A673 (cell line): ENCODE data around the gene OR10G7. TPM values are rescaled to one million over a fixed set of nuclear protein-coding genes. Genes with fewer than 3 reads are reported as not detected.

ENCODE experiments used
- BruUV-seq: library from RNA; stranded (reverse); fragments of 400-500 nt; replicated peaks from 2 replicates; lab custom pipeline; 2021; lab: Mats Ljungman, UMichigan
- CTCF ChIA-PET: fragments of 300-600 bp; sonication (Branson Sonifier 250); formaldehyde crosslinking; loops from one replicate; lab custom pipeline; 2022; ENCODE audit warnings: antibody characterized with exemption; lab: Charles Lee
- POLR2A ChIA-PET: fragments of 300-600 bp; sonication (Branson Sonifier 250); formaldehyde crosslinking; loops from one replicate; lab custom pipeline; 2022; ENCODE audit warnings: antibody characterized with exemption; ENCODE audit not compliant: low non-redundant PET; lab: Charles Lee
- DNase-seq: peaks from one replicate; pipeline ENCODE4 v3.0.0-alpha.2; 2015; ENCODE audit warnings: low spot score
- H3K27ac ChIP-seq: fragments of 200-600 bp; sonication (generic); 2 replicates; pipeline ENCODE4 v1.5.1; 2016; ENCODE audit warnings: mixed run types, low read depth, mild to moderate bottlenecking, mixed read lengths, antibody characterized with exemption, low read length; ENCODE audit not compliant: poor library complexity, severe bottlenecking
- H3K27me3 ChIP-seq: fragments of 200-600 bp; sonication (generic); replicated peaks from 2 replicates; pipeline ENCODE4 v1.6.1; 2017; ENCODE audit warnings: mixed run types, low read depth, mild to moderate bottlenecking, mixed read lengths, antibody characterized with exemption, low read length; ENCODE audit not compliant: insufficient read depth, poor library complexity
- H3K36me3 ChIP-seq: fragments of 200-600 bp; sonication (generic); 2 replicates; pipeline ENCODE4 v1.6.1; 2016; ENCODE audit warnings: mixed run types, mild to moderate bottlenecking, mixed read lengths, antibody characterized with exemption, low read length; ENCODE audit not compliant: insufficient read depth, poor library complexity, severe bottlenecking
- H3K4me1 ChIP-seq: fragments of 200-600 bp; sonication (generic); 2 replicates; pipeline ENCODE4 v1.6.1; 2017; ENCODE audit warnings: mixed run types, mild to moderate bottlenecking, mixed read lengths, antibody characterized with exemption, low read length; ENCODE audit not compliant: insufficient read depth, poor library complexity, severe bottlenecking
- H3K4me3 ChIP-seq: fragments of 200-600 bp; sonication (generic); 2 replicates; pipeline ENCODE4 v1.5.1; 2016; ENCODE audit warnings: low read depth, mixed run types, mild to moderate bottlenecking, mixed read lengths, low read length; ENCODE audit not compliant: poor library complexity, severe bottlenecking
- H3K9me3 ChIP-seq: fragments of 200-600 bp; sonication (generic); 2 replicates; pipeline ENCODE4 v1.6.1; 2016; ENCODE audit warnings: mixed run types, low read depth, mild to moderate bottlenecking, mixed read lengths, antibody characterized with exemption, low read length; ENCODE audit not compliant: poor library complexity, severe bottlenecking
- EZH2 ChIP-seq: fragments of 200-600 bp; sonication (generic); IDR thresholded peaks from 2 replicates; pipeline ENCODE4 v1.6.1; 2017; ENCODE audit warnings: borderline replicate concordance, low read depth, mild to moderate bottlenecking, mixed read lengths, antibody characterized with exemption, low read length; ENCODE audit not compliant: poor library complexity, severe bottlenecking
- intact Hi-C: fragments of 100-400 bp; cut with micrococcal nuclease; formaldehyde crosslinking; loops from one replicate; pipeline ENCODE4 v1.10.0; 2022; ENCODE audit not compliant: unreplicated experiment
- total RNA-seq: library from RNA; stranded (reverse); gene quantifications from 2 replicates; pipeline ENCODE4 v1.2.3, GENCODE V29; 2021
- TF ChIP-seq, protein P1 (sequence below): fragments of 300-800, 200-600 bp; sonication (generic); conservative IDR thresholded peaks from 2 replicates; pipeline ENCODE4 v1.5.1; 2017; ENCODE audit warnings: low read depth, mild to moderate bottlenecking, antibody characterized with exemption, low read length, moderate library complexity, mixed read lengths

Gene OR10G7
- total RNA-seq, 1 experiment from 2014 or later = not detected

DNA sequence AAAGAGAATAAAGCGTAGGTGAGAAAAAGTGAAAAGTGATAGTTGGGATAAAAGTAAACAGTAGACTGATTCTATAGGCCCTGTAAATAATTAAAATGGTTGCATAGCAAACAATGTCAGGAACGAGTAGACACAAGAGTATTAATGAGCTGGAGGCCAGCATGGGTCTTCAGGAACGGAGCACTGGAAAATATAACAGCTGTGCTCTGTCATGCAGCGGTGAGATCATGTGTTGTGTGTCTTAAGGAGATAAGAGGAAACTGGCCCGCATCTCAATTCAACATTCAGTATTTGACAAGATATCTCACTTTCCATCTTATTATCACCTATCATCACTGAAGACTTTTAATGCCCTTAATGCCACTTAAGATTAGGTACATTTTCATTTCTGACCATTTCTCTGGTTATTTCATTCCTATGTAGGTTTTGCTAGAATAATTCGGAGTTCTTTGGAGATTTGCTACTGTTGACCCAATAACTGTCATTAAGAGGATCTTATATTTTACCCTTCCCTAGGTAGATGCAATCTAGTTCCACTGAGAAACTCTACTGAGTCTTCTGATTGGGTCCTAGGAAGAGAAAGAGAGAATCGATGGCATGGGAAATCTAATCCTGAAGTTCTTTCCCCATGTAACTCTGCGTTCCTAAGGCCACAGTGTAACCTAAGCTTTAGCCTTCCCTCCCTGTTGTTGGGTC is 38.7 kb upstream of the OR10G7 start:
- no peak overlapping the region for H3K4me3 ChIP-seq
- no TSS peak for BruUV-seq
- peaks cover 35% of the 10 kb centered on the region for H3K4me1 ChIP-seq
- TF ChIP-seq EZH2 = no peak
- TF ChIP-seq, protein P1, sequence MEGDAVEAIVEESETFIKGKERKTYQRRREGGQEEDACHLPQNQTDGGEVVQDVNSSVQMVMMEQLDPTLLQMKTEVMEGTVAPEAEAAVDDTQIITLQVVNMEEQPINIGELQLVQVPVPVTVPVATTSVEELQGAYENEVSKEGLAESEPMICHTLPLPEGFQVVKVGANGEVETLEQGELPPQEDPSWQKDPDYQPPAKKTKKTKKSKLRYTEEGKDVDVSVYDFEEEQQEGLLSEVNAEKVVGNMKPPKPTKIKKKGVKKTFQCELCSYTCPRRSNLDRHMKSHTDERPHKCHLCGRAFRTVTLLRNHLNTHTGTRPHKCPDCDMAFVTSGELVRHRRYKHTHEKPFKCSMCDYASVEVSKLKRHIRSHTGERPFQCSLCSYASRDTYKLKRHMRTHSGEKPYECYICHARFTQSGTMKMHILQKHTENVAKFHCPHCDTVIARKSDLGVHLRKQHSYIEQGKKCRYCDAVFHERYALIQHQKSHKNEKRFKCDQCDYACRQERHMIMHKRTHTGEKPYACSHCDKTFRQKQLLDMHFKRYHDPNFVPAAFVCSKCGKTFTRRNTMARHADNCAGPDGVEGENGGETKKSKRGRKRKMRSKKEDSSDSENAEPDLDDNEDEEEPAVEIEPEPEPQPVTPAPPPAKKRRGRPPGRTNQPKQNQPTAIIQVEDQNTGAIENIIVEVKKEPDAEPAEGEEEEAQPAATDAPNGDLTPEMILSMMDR = no peak
- H3K27me3 ChIP-seq = no peaks in the 10 kb centered on the region
- intact Hi-C loops = no loop called here
- H3K36me3 ChIP-seq = no peaks in the 10 kb centered on the region
- ChIA-PET CTCF (no interaction called here), POLR2A (no interaction called here)
- no peak overlapping the region for H3K27ac ChIP-seq
- H3K9me3 ChIP-seq = no peaks in the 10 kb centered on the region
- no peak for DNase-seq

DNA sequence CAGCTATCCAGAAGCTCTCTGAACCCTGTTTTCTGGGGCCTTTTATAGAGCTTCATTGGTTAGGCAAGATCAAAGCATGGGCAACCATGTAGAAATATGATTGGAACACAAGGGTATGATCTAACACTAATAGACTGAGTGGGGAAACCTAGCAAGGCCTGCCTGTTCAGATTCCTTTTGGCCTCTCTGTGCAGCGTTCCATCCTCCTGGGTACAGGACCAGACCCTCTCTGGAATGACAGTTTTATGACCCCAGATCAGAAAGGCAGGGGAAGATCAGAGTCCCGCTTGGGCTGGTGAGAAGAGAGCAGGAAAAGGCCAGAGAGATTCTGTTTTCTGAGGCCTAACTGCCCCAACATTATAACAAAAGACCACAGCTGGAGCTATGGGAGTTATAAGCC is 37.5 kb upstream of the OR10G7 start:
- intact Hi-C loops = no loop called here
- Histone ChIP-seq H3K27ac (no peak overlapping the region), H3K36me3 (no peaks in the 10 kb centered on the region), H3K27me3 (no peaks in the 10 kb centered on the region), H3K9me3 (no peaks in the 10 kb centered on the region), H3K4me1 (peaks cover 34% of the 10 kb centered on the region), H3K4me3 (no peak overlapping the region)
- ChIA-PET CTCF (no interaction called here), POLR2A (no interaction called here)
- TF ChIP-seq, protein P1 = no peak
- no peak for TF ChIP-seq EZH2
- no peak for DNase-seq
- BruUV-seq = no TSS peak

DNA sequence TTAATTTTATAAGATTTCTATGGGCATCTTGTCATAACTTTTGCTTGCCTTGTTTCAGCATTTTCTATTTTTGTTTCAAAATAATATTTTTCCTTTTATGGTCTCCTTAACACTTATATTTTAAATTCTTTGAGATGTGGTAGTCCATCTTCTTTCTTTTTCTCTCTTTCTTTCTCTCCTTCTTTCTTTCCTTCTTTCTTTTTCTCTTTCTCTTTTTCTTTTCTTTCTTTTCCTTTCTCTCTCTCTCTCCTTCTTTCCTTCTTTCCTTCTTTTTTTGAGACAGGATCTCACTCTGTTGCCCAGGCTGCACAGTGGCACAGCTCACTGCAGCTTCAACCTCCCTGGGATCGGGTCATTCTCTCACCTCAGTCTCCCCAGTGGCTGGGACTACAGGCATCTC is 36.1 kb upstream of the OR10G7 start:
- no peaks in the 10 kb centered on the region for H3K36me3 ChIP-seq
- BruUV-seq = no TSS peak
- ChIA-PET POLR2A (no interaction called here), CTCF (no interaction called here)
- H3K4me3 ChIP-seq = no peak overlapping the region
- no peak for DNase-seq
- no peaks in the 10 kb centered on the region for H3K27me3 ChIP-seq
- intact Hi-C loops = no loop called here
- no peak for TF ChIP-seq EZH2
- no peaks in the 10 kb centered on the region for H3K9me3 ChIP-seq
- peaks cover 21% of the 10 kb centered on the region for H3K4me1 ChIP-seq
- H3K27ac ChIP-seq = no peak overlapping the region
